Activated T-cell treated with anti-CD3 and anti-CD28 coated beads for 24 hours (primary cell): ENCODE data around the gene C11orf86.
"Not testable (repeated sequence)": the region's sequence is repeated elsewhere in the genome, so short reads cannot be mapped to it uniquely, and the experiment has no call there.

Experiments
- DNase-seq: peaks from one replicate; pipeline ENCODE4 v3.0.0-alpha.2; 2020; ENCODE audit warnings: low read depth

C11orf86 gene

GRCh38 chr11:66989360-66989759 lies 14.3 kb downstream of the C11orf86 start:
- DNase-seq: not testable (repeated sequence)

- no peak for DNase-seq
Measured at GRCh38 chr11:66992041-66992440, 16.9 kb downstream of the C11orf86 start.

- DNase-seq: no peak
Measured at GRCh38 chr11:66996609-66997273, 21.6 kb downstream of the C11orf86 start.

GRCh38 chr11:66999555-66999954 lies 24.5 kb downstream of the C11orf86 start:
- DNase-seq: no peak

GRCh38 chr11:67001332-67001731 lies 26.2 kb downstream of the C11orf86 start:
- DNase-seq: no peak

GRCh38 chr11:67002297-67002913 lies 27.3 kb downstream of the C11orf86 start:
- no peak for DNase-seq

GRCh38 chr11:67002921-67003411 lies 27.9 kb downstream of the C11orf86 start:
- DNase-seq: no peak

GRCh38 chr11:67005200-67005599 lies 30.1 kb downstream of the C11orf86 start:
- not testable (repeated sequence) for DNase-seq

GRCh38 chr11:67006029-67006884 lies 31.2 kb downstream of the C11orf86 start:
- DNase-seq: peak; percentile 15

GRCh38 chr11:67007126-67007525 lies 32.0 kb downstream of the C11orf86 start:
- no peak for DNase-seq

- DNase-seq: no peak
Measured at GRCh38 chr11:67010296-67010905, 35.3 kb downstream of the C11orf86 start.

- no peak for DNase-seq
Measured at GRCh38 chr11:67013511-67014045, 38.5 kb downstream of the C11orf86 start.

- DNase-seq: no peak
Measured at GRCh38 chr11:67014343-67014742, 39.2 kb downstream of the C11orf86 start.

GRCh38 chr11:67015048-67015447 lies 39.9 kb downstream of the C11orf86 start:
- no peak for DNase-seq

GRCh38 chr11:67016550-67016949 lies 41.4 kb downstream of the C11orf86 start:
- no peak for DNase-seq

- DNase-seq: no peak
Measured at GRCh38 chr11:67020949-67021348, 45.8 kb downstream of the C11orf86 start.

- no peak for DNase-seq
Measured at GRCh38 chr11:67022341-67022933, 47.3 kb downstream of the C11orf86 start.

- DNase-seq: no peak
Measured at GRCh38 chr11:67022961-67023956, 48.2 kb downstream of the C11orf86 start, which contains the start of gene SYT12. Gene SYT12 (plus strand): TSS chr11:67023134. CDS start chr11:67030145, 7,011 bp downstream.

- DNase-seq: no peak
Measured at GRCh38 chr11:67023957-67024353, 48.9 kb downstream of the C11orf86 start.

- peak; percentile 24 for DNase-seq
Measured at GRCh38 chr11:67024410-67024809, 49.3 kb downstream of the C11orf86 start.
